T-helper 2 cell treated with Interferon-gamma antibody and Interleukin-4, amounts not matched to agents 5 μg/mL and 100 μg/mL, for 36 hours (primary cell): Measurements from ENCODE around the gene FGL2.
A peak's percentile ranks its signal among the peaks of the same experiment; 100 is the strongest.
"Not testable (repeated sequence)": the region's sequence is repeated elsewhere in the genome, so short reads cannot be mapped to it uniquely, and the experiment has no call there.

Experiments
- DNase-seq: peaks from one replicate; pipeline ENCODE4 v3.0.0; 2021; ENCODE audit warnings: low spot score
- H3K27ac Mint-ChIP-seq: one replicate; pipeline ENCODE4 v1.8.0; 2021; ENCODE audit warnings: mild to moderate bottlenecking, mixed read lengths
- H3K27me3 Mint-ChIP-seq: one replicate; pipeline ENCODE4 v1.8.0; 2021; ENCODE audit warnings: low read depth, mixed read lengths
- H3K36me3 Mint-ChIP-seq: one replicate; pipeline ENCODE4 v1.8.0; 2021; ENCODE audit warnings: low read depth, mixed read lengths
- H3K4me1 Mint-ChIP-seq: one replicate; pipeline ENCODE4 v1.8.0; 2021; ENCODE audit warnings: low read depth, mixed read lengths
- H3K4me3 Mint-ChIP-seq: one replicate; pipeline ENCODE4 v1.8.0; 2022; ENCODE audit warnings: mild to moderate bottlenecking, moderate library complexity, mixed read lengths
- H3K9me3 Mint-ChIP-seq: one replicate; pipeline ENCODE4 v1.8.0; 2021; ENCODE audit warnings: mixed read lengths

The FGL2 gene

GRCh38 chr7:77157034-77157433 is 42.6 kb downstream of the FGL2 start:
- Mint-ChIP-seq H3K4me1 (peaks cover 27% of the 10 kb centered on the region), H3K27ac (peak overlapping the region; percentile 92), H3K4me3 (peak overlapping the region; percentile 73)
- not testable (repeated sequence) for H3K36me3 Mint-ChIP-seq, H3K9me3 Mint-ChIP-seq, DNase-seq, H3K27me3 Mint-ChIP-seq

GRCh38 chr7:77155601-77156377 is 43.8 kb downstream of the FGL2 start:
- H3K4me3 Mint-ChIP-seq, H3K9me3 Mint-ChIP-seq, H3K36me3 Mint-ChIP-seq, H3K27me3 Mint-ChIP-seq: not testable (repeated sequence)
- peak; percentile 25 for DNase-seq
- H3K4me1 Mint-ChIP-seq, result peaks cover 27% of the 10 kb centered on the region
- peak overlapping the region; percentile 50 for H3K27ac Mint-ChIP-seq

- H3K27me3 Mint-ChIP-seq, DNase-seq, H3K36me3 Mint-ChIP-seq, H3K4me3 Mint-ChIP-seq, H3K9me3 Mint-ChIP-seq, H3K27ac Mint-ChIP-seq: not testable (repeated sequence)
- H3K4me1 Mint-ChIP-seq, result peaks cover 27% of the 10 kb centered on the region
These were observed 44.6 kb downstream of the FGL2 start for GRCh38 chr7:77154917-77155464.

- not testable (repeated sequence) for H3K9me3 Mint-ChIP-seq, H3K27me3 Mint-ChIP-seq, H3K4me3 Mint-ChIP-seq, DNase-seq, H3K27ac Mint-ChIP-seq, H3K36me3 Mint-ChIP-seq
- peaks cover 13% of the 10 kb centered on the region for H3K4me1 Mint-ChIP-seq
These were observed 47.4 kb downstream of the FGL2 start for GRCh38 chr7:77152232-77152631.
